Stimulated activated CD4-positive, alpha-beta T cell treated with anti-CD3 and anti-CD28 coated beads, TNF-alpha, amount 100 ng/mL, for 24 hours (primary cell): ENCODE results near the gene GRID1.

Experiments
- DNase-seq, 3 experiments: peaks; one replicate each; pipeline ENCODE4 v3.0.0-alpha.2; 2020; ENCODE audit warnings: low read depth in 3 of 3

Gene GRID1

GRCh38 chr10:86293396-86293791 is 73.2 kb downstream of the GRID1 start:
- DNase-seq = no peak

GRCh38 chr10:86292462-86293395 is 73.9 kb downstream of the GRID1 start:
- DNase-seq = no peak

DNA sequence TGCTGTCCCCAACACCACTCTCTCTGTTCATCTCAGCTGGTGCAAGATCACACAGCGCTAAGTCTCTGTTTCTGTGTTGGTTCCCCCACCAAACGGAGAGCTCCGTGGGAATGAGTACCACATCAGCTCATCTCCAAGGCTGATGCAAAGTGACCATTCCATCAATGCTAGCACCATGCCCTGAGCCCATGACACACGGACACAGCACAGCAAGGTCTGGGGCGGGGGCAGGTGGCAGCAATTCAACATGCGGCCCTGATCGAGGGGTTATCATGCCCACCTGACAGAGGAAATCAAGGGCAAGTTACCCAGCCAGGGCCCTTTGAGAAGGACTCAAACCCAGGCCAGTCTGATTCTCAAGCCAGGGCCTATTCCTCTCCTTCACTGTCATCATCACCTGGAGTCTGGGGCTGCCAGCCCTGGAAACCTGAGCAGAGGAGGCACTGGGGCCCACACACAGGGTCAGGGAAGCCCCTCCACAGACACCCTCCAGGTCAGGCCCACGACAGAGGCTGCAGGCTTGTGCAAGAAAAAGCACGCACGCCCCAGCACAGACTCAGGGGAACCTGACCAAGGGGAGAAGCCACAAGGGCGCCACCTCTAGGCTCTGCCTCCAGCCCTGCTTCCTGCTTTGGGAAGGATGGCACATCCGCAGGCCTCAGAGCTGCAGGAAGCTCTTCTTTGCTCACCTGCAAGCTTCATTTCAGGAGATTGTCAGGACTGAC is 74.8 kb downstream of the GRID1 start:
- no peak for DNase-seq

DNA sequence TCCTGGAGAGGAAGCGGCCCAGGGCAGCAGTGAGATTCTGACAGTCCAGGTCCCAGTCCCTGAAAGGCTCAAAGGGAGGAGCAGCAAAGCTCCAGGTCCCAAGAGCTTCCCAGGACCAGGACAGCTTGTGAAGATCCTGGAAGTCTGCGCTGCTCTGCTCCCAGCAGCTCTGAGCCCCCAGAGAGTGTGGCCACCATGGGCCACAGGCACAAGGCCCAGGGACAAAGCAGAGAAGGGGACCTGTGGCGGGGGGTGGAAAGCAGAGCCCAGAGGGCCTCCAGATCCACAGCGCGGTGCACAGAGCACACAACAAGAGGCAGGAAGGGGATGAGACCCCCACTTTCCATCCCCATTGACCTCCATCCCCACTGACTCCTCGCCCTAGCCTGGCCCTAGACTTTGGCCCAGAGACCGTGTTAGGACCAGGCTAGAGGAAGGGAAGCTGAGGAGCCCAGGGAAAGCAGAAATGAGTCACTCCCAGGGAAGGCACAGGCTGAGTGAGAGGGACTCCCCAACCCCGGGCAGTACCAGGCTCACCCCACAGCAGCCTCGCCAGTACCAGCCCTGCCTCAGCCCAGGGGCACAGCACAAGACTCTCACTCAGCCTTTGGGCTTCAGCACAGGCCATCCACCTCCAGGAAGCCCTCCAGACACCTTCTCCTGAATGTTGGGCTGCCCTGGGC is 75.5 kb downstream of the GRID1 start:
- DNase-seq = no peak

DNA sequence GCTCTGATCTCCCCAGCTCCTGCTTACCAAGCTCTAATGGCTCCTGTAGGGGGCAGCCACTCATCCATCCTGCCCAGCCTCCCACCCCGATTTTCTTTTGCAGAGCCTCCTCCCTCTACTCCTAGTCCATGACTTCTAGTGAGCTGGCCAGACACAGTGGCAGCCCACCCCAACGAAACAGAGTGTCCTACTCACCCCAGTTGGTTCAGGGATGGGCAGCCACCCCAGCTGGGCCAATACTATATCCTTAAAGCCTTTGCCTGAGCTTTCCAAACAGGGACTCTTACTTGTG is 77.1 kb downstream of the GRID1 start:
- DNase-seq = no peak

- no peak for DNase-seq
Measured at GRCh38 chr10:86288695-86289576, 77.7 kb downstream of the GRID1 start.

GRCh38 chr10:86287966-86288579 is 78.5 kb downstream of the GRID1 start:
- DNase-seq = no peak

- DNase-seq = no peak
Measured at GRCh38 chr10:86287110-86287793, 79.3 kb downstream of the GRID1 start.

- no peak for DNase-seq
Measured at GRCh38 chr10:86286236-86287109, 80.1 kb downstream of the GRID1 start.

GRCh38 chr10:86285136-86285790 is 81.3 kb downstream of the GRID1 start:
- DNase-seq = no peak

GRCh38 chr10:86284355-86285105 is 82.1 kb downstream of the GRID1 start:
- DNase-seq = no peak

DNA sequence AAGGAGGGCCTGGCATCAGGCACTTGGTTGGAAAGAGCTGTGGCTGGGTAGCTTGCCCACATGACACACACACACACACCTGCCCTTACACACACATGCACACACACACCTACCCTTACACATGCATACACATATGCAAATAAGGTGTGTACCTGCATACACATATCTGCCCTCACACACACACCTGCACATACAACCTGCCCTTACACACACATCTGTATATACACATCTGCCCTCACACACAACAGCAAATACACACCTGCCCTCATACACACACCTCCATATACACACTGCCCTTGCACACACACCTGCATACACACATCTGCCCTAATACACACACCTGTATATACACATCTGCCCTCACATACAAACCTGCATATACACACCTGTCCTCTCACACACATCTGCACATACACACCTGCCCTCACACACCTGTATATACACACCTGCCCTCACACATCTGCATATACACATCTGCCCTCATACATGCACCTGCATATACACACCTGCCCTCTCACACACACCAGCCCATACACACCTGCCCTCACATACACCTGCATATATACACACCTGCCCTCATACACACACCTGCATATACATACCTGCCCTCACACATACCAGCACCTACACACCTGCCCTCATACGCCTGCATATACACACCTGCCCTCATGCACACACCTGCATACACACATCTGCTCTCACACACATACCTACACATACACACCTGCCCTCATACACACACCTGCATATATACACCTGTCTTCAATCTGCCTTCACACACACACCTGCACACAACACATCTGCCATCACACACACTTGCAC is 82.9 kb downstream of the GRID1 start:
- no peak for DNase-seq

DNA sequence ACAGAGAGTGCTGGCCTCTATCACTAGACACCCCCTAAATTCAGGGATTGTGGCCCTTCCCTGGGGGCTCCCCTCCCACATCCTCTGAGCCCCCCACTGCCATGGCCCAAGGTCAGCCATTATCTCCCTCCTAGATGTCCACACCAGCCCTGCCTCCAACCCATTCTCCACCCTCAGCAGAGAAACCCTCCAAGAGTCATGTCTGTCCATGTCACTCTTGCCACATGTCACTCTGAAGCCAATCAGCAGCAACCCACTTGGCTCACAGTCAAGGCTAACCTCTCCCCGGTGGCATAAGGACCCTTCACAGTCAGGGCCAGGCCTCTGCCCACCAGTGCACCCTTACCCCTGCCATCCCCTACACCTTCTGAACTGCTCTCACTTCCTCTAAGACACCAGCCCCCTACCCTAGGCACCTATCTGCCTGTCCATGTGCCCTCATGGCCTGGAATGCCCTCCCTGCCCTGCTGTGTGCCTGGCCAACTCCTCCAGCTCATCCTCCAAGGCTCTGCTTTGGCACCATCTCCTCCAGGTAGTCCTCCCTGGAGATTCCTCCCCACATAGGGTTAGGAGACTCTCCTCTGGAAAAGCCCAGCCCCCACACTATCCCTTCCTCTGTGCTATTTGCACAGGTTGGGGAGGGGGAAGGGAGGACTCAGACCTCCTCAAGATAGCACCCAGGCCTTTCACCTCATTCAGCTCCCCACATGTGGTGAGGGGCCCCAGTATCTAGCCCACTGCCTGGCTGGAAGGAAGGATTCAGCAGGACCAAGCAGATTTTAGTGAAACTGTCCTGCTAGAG is 83.7 kb downstream of the GRID1 start:
- no peak for DNase-seq

DNA sequence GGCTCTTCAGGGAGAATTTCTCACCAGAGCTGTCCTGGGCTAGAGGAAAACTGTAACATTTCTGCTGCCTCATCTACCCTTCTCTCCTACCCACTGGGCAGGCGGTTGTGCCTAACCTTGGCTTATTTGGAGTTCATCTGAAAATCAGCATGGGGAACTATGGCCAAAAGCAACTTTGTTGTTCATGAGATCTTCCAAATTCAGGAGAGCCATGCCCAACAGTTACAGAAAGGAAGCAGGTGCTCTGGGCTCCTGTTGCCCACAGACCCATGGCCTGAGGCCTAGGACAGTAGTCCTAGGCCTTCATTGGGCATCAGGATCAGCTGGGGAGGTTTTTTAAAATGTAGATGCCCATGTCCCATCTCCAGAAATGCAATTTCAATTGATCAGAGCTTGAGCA is 85.2 kb downstream of the GRID1 start:
- DNase-seq = no peak

DNA sequence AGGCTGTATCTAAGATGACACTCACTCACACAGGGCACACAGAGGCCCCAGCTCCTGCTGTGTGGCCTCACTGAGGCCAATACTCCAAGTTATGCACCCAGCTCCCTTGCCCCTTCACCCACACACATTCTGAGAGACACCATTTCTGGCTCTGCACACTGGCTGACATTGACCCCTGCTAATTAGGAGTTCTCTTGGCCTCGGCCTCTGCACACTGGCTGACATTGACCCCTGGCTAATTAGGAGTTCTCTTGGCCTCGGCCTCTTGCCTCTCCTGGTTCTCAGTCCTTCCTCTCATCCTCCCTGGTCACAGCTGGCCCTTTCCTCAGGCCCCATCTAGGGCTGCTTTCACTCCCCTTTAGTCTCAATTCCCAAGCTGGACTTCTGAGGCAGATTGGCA is 97.3 kb downstream of the GRID1 start:
- DNase-seq = no peak
